ENCODE measurements around the gene STK10. TPM values are rescaled to one million over a fixed set of nuclear protein-coding genes. Genes with fewer than 3 reads are reported as not detected.
A peak's percentile ranks its signal among the peaks of the same experiment; 100 is the strongest.
"Not testable (repeated sequence)": the region's sequence is repeated elsewhere in the genome, so short reads cannot be mapped to it uniquely, and the experiment has no call there.

The STK10 gene
- total RNA-seq, 1 donor from 2014 or later, result 9.1 TPM

DNA sequence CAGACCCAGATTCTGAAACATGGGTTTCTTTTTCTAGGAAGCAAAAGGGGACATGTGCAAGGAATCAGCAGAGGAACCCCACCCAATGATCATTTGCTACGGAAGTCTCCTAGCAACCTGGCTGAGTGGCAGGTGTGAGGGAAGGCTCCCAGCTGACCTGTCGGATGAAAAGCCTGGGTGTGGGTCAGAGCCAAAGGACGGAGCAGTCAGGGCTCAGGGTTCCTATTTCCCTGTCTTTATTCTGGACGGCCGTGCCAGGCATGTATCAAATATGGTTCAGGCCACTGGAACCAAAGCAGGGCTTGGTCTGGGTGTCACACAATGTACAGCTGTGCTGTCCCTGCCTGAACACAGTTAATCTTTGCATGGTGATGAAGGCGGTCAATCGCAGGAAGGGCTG, 20.1 kb downstream of the STK10 start:
- no peak for ATAC-seq

DNA sequence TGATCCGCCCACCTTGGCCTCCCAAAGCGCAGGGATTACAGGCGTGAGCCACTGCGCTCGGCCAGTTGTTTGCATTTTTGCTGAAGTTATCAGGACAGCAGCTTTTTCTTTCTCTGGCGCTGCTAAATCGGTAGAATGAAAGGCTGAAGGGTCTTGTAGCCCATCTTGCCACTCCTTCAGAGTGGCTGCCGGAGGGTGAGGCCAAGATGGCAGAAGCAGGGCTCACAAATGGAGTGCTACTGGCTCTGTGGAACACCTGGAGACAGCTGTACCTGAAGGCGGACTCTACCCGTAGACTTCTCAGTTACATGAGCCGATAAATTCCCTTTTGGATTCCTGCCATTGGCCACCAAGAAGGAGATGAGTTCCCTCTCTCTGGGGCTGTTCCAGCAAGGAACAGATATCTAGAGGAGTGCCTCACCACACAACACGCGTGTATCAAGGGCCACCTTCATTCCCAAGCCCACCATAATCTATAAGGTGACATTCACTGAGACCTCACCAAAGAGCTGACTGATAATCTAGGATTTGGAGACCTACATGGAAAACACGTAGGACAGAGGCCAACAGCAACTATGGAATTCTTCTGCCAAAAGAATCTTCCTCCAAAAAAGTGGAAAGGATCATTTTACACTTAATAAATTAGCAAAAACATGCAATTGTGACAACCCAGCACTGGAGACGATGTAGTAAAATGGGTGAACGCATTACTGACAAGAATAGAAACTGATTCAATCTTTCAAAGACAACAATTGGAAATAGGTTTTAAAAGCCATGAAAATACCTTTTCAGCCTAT, 21.8 kb downstream of the STK10 start:
- ATAC-seq (no peak), DNase-seq (ENCODE audit: low spot score) (no peak)

More for the DNA sequence above, 20.1 kb downstream of the STK10 start:
- no peak for DNase-seq (ENCODE audit: low spot score)

DNA sequence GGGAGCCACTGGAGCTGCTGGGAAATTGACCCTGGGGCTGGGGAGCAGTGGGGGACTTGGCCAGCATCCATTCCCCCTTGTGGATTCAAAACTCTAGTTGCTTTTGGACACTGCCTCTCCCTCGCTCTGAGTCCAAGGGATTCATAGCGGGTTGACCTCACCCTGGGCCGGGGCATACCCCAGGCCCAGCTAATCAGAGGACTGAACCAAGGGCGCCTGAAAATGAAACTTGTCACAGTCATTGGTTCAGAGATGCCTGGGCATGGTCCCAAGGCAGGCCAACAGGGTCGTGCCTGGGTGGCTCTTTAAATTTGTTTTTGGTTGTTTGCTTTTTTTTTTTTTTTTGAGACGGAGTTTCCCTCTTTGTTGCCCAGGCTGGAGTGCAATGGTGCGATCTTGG, 22.6 kb downstream of the STK10 start:
- ATAC-seq (peak; percentile 12), DNase-seq (ENCODE audit: low spot score) (no peak)

- ATAC-seq (peak; percentile 32), DNase-seq (ENCODE audit: low spot score) (no peak)
Measured at GRCh38 chr5:172164769-172165212, 23.2 kb downstream of the STK10 start.

DNA sequence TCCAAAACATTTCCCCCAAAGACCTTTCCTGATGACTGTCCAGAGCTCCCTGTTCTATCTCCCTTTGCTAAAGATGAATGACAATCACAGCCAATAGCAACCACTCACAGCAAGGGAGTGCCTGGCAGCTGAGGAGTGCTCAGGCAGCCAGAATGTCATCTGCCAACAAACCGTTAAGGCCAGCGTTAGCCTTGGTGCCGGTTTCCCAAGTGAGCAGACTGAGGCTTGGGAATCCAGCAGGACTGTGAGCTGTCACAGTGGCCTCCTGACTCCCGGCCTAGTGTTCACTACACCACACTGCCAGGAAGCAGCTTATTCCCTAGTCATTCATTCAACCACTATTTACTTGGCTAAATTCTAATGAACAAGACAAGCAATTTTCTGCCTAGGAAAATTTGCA, 24.7 kb downstream of the STK10 start:
- DNase-seq (ENCODE audit: low spot score) (no peak), ATAC-seq (peak; percentile 51)

DNA sequence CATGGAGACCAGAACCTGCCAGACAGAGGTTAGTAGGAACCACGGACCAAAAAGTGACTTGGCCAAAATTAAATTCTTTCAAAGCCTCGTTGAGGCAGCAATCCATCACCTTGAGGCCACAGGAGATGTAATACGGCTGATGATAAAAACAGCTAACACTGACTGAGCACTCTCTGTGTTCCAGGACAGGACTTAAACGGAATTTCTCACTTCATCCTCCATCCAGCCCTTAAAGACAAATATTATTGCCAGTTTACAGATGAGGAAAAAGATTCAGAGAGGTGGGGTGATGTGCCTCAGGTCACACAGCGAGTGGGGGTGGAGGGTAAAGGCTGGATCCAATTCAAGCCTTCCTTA, 25.1 kb downstream of the STK10 start:
- DNase-seq (ENCODE audit: low spot score) (no peak), ATAC-seq (no peak)

GRCh38 chr5:172162323-172162986, 25.6 kb downstream of the STK10 start:
- DNase-seq (ENCODE audit: low spot score), result no peak
- ATAC-seq, result no peak

DNA sequence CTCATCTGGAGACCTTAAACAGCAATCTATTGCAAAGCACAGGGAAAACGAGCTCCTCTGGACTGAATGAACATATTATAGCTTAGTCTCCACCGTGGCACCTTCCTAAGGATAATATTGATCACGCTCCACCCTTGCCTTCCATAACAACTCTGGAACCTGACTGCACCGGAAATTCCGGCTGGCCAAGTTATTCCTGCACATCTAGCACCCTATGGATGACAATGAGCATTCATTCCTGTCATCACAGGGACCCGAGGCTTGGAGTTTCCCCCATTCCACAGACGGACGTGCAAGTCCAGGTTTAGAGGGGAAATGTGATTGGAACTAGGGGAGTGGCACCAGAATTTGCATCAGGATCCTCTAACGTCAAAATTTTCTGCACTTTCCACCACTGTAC, 27.5 kb downstream of the STK10 start:
- DNase-seq (ENCODE audit: low spot score) (no peak), ATAC-seq (no peak)

- DNase-seq (ENCODE audit: low spot score) (no peak), ATAC-seq (no peak)
Measured at GRCh38 chr5:172159016-172159415, 29.0 kb downstream of the STK10 start.

- peak; percentile 67 for ATAC-seq
- DNase-seq (ENCODE audit: low spot score), result no peak
Measured at GRCh38 chr5:172156541-172156994, 31.5 kb downstream of the STK10 start.

DNA sequence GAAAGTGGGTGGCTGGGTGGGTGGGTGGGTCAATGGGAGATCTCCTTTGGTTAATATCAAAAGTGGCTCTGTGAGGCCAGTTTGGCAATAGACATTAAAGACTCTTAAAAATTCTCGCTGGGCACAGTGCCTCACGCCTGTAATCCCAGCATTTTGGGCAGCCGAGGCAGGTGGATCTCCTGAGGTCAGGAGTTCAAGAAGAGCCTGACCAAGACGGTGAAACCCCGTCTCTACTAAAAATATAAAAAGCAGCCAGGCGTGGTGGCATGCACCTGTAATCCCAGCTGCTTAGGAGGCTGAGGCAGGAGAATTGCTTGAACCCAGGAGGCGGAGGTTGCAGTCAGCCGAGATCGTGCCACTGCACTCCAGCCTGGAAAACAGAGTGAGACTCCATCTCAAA, 32.9 kb downstream of the STK10 start:
- DNase-seq (ENCODE audit: low spot score); ATAC-seq: not testable (repeated sequence)

GRCh38 chr5:172153695-172154094, 34.3 kb downstream of the STK10 start:
- no peak for DNase-seq (ENCODE audit: low spot score)
- ATAC-seq, result no peak

DNA sequence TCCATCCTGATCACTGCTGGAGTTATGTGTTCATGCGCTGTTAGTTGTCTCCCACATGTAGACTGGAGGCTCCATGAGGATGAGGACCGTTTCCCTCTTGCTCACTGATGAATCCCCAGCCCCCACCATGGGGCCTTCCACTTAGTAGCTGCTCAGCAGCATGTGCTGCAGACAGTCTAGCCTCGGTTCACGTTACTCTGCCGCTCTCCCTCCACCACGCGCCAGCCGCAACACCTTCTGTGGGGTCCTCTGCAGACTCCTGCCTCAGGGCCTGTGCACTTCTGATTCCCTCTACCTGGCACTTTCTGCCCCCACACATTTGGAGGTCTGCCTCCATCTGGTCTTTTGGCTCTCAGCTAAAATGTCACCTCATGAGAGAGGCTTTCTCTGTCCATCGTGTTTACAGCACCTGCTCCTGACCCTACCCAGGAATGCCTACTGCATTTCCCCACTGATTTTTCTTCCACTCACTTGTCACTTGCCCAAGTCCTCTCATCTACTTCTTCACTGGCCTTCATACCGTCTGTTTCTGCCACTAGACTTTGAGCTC, 36.3 kb downstream of the STK10 start:
- DNase-seq (ENCODE audit: low spot score) (no peak), ATAC-seq (no peak)

DNA sequence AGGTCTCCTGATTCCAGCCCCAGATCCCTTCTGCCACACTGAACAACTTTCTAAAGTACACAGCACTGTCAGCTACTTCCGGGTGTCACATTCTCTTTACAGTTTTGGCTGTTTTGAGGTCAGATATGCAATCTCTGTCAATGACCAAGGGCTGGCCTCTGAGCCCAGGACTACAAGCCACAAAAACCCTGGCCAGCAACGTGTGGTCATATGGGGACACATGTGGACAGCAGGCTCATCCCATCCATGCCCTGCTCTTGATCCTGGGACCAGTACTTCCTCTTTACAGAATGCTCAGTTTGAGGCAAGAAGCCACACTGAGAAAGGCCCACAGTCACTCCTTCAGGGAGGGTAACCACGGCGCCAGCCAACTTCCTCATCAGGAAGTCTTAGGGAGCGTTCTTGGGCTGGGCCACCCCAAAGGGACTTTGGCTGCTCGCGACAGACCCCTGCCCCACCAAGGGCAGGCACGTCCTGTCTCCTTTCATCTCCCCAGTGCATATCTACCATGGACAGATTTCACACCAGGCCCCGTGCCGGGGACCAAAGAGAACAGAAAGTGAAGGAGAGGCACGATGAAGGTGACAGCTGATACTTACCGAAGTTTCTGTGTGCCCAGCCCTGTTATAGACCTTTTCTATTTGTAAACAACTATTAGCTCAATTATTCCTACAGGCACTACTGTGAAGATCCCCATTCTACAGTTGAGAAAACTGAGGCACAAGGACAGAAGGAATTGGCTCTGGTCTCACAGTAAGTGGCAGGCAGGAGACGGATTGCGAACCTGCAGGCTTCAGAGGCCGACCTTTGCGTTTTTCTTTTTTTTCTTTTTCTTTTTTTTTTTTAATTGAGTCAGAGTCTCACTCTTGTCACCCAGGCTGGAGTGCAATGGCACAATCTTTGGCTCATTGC, 37.3 kb downstream of the STK10 start:
- peak; percentile 70 for ATAC-seq
- DNase-seq (ENCODE audit: low spot score), result peak; percentile 56

DNA sequence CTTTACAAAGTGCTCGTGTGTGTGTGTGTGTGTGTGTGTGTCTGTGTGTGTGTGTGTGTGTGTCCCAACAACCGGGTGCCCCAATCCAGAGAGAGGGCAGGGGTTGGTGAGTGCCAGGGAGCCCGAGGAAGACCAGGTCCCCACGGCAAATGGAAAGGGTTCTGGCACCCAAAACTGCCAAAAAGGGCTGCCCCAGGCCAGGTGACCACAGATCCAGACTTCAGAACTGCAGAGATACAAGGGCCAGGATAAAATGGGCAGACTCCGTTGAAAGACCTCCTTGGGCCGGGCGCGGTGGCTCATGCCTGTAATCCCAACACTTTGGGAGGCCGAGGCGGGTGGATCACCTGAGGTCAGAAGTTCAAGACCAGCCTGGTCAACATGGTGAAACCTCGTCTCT, 38.5 kb downstream of the STK10 start:
- not testable (repeated sequence) for ATAC-seq; DNase-seq (ENCODE audit: low spot score)

DNA sequence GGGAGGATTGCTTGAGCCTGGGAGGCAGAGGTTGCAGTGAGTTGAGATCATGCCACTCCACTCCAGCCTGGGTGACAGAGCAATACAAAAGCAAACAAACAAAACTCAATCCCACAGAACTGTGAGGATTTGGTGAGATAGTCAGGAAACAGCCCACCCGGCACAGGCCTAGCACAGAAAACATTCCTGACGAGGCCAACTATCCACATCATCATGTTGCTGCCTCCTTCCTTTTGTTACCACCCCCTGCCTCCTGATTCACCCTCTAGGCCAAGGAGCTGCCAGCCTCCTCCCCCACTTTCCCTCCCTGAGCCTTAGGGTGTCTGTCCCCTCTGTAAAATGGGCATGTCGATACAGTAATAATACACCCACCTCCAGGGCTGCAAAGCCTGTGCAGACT, 39.0 kb downstream of the STK10 start:
- DNase-seq (ENCODE audit: low spot score) (no peak), ATAC-seq (no peak)

GRCh38 chr5:172148381-172148780, 39.6 kb downstream of the STK10 start:
- ATAC-seq (no peak), DNase-seq (ENCODE audit: low spot score) (no peak)

- no peak for ATAC-seq
- DNase-seq (ENCODE audit: low spot score), result no peak
Measured at GRCh38 chr5:172147857-172148256, 40.2 kb downstream of the STK10 start.

DNA sequence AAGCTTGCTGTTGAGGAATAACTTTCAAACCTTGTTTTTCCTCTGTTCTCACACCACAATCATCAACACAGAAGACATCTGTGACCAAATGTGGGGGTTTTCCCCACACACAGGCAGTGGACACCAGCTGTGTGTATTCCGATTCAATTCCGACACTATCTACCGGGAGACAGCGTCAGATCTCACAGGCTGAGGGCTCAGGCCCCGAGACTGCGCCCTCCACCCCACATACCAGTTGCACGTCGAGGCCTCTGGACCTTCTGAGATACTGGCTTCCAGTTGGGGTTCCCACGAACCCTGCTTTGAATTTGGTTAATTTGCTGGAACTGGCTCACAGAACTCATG, 41.3 kb downstream of the STK10 start:
- DNase-seq (ENCODE audit: low spot score), result no peak

GRCh38 chr5:172145870-172146747, 41.9 kb downstream of the STK10 start:
- ATAC-seq (no peak), DNase-seq (ENCODE audit: low spot score) (no peak)

More for the DNA sequence above, 41.3 kb downstream of the STK10 start:
- ATAC-seq, result no peak
